HPDE6-E6E7 (cell line): ENCODE measurements around the gene FFAR3.
"Not testable (repeated sequence)": the region's sequence is repeated elsewhere in the genome, so short reads cannot be mapped to it uniquely, and the experiment has no call there.

Experiments
- DNase-seq: peaks from one replicate; pipeline ENCODE4 v3.0.0; 2011; ENCODE audit warnings: missing footprints; ENCODE audit errors: extremely low spot score

FFAR3 gene

DNA sequence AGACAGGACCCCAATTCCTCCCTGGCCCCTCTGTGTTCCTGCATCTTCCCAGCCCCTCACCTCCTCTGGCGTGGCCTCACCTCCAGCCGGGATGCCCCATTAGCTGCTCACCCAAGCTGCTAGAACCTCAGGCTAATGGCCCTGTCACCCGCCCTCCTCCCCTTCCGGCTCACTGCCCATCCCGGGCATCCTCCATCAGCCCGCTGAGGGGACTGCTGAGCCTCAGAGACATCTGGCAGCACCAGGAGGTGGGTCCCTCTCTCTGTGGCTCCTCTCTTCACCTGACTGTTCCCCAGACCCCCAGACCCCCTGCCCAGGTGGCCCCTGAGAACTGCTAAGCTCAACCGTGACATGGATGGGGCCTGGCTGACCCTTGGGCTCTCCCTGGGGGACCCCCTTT lies 7.7 kb upstream of the FFAR3 start:
- no peak for DNase-seq

DNA sequence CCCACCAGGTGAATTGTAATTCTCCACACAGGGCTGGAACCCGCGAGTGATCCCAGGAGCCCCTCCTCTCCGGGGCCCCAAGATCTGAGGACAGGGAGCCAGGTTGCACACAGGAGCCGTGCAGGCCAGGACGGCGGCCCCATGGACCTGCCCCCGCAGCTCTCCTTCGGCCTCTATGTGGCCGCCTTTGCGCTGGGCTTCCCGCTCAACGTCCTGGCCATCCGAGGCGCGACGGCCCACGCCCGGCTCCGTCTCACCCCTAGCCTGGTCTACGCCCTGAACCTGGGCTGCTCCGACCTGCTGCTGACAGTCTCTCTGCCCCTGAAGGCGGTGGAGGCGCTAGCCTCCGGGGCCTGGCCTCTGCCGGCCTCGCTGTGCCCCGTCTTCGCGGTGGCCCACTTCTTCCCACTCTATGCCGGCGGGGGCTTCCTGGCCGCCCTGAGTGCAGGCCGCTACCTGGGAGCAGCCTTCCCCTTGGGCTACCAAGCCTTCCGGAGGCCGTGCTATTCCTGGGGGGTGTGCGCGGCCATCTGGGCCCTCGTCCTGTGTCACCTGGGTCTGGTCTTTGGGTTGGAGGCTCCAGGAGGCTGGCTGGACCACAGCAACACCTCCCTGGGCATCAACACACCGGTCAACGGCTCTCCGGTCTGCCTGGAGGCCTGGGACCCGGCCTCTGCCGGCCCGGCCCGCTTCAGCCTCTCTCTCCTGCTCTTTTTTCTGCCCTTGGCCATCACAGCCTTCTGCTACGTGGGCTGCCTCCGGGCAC lies 6.7 kb upstream of the FFAR3 start:
- no peak for DNase-seq

DNA sequence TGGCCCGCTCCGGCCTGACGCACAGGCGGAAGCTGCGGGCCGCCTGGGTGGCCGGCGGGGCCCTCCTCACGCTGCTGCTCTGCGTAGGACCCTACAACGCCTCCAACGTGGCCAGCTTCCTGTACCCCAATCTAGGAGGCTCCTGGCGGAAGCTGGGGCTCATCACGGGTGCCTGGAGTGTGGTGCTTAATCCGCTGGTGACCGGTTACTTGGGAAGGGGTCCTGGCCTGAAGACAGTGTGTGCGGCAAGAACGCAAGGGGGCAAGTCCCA lies 6.1 kb upstream of the FFAR3 start:
- DNase-seq, result no peak

DNA sequence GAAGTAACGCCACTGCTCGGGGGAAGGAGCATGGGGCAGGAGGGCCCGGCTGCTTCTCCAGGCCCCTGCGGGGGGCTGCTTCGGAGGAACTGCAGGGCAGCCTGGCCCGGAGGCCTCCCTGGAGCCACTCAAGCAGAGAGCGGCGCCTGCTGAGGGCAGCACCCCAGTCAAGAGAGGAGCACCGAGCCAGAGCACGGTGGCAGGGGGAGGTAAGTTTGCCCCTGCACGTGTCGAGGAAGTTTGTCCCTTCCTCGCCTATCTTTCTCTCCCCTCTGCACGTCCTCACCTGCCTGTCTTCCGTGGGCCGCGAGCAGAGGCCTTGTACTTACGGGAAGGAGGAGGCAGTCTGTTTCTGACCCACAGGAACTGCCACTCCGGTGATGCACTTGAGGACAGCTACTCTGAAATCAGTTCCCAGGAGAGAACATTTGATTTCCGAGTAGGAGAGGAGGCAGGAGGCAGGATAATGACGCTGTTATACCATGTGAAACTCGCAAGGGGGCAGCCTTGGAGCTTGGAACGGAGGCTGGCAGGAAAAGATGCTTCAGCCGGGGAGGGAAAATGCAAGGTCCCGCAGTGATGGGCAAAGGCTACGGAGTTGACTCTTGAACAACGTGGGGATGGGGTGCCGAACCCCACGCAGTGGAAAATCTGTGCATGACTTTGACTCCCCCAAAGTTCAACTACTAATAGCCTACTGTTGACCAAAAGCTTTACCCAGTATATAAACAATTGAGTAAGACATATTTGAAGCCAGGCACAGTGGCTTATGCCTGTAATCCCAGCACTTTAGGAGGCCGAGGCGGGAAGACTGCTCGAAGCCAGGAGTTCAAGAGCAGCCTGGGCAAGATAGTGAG lies 5.6 kb upstream of the FFAR3 start:
- peak; percentile 75 for DNase-seq

DNA sequence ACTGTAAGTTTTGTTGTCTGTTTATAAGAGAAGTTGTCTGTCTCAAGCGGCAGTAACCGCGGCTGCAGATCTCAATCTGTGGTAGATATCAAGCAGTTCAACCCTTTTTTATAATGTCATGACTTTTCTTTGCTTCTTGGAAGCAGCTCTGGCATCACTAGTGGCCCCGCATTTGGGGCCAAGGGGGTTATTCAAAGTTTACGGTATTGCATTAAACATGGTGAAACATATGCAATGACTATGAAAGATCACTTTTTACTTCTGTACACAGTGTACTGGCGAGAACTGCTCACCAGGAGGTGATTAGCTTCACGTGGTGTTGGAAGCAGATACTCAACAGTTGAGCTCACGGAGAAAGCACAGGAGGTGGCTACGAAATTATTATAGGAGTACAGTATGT lies 4.6 kb upstream of the FFAR3 start:
- DNase-seq, result no peak

DNA sequence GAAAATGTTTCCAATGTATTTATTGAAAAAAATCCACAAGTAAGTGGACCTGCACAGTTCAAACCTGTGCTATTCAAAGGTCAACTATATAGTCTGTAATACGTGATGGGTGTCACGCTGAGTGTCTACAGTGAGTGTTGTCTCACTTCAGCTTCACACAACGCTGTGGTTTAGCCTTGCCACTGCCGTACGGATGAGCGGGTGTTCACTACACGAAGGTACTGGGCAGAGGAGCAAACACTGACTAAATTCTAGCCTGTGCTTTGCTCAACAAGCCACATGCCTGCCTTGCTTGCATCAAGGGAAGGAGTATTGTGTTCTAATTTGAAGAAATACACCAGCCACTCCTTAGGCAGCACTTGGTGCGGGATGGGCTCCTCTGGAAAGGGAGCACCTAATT lies 3.4 kb upstream of the FFAR3 start:
- DNase-seq, result no peak

DNA sequence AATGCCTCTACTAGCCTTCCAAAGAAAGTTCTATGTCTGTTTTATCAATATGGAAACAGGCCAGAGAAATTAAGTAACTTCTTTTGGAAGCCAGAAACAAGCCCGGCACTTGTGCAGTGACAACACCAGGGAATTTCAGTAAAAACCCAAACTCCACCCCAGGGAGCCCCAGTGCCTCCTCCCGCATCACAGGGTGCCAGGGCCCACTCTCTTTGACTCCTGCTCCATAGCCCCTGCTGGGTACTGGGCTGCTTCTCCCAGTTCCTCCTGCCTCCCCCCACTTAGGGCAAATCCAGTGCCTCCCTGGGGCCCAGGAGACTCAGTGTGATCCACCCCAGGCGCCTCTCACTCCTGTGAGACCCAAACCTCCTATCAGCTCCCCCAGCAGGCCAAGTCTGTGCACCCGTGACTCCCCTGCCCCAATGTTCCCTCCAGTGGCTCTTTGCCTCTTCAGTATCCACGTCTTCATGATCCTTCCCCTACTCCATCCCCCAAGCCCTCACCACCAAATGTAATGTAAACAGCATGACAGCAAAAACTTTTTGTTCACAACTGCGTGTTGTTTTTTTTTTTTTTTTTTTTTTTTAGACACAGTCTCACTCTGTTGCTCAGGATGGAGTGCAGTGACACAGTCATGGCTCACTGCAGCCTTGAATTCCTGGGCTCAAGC lies 2.3 kb upstream of the FFAR3 start:
- DNase-seq, result no peak

DNA sequence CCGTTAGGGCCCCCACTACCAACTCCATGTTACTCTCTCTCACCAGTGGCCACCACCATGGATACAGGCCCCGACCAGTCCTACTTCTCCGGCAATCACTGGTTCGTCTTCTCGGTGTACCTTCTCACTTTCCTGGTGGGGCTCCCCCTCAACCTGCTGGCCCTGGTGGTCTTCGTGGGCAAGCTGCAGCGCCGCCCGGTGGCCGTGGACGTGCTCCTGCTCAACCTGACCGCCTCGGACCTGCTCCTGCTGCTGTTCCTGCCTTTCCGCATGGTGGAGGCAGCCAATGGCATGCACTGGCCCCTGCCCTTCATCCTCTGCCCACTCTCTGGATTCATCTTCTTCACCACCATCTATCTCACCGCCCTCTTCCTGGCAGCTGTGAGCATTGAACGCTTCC lies 574 bp downstream of the FFAR3 start:
- DNase-seq, result not testable (repeated sequence)

DNA sequence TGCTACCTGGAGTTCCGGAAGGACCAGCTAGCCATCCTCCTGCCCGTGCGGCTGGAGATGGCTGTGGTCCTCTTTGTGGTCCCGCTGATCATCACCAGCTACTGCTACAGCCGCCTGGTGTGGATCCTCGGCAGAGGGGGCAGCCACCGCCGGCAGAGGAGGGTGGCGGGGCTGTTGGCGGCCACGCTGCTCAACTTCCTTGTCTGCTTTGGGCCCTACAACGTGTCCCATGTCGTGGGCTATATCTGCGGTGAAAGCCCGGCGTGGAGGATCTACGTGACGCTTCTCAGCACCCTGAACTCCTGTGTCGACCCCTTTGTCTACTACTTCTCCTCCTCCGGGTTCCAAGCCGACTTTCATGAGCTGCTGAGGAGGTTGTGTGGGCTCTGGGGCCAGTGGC lies 1.1 kb downstream of the FFAR3 start:
- not testable (repeated sequence) for DNase-seq

DNA sequence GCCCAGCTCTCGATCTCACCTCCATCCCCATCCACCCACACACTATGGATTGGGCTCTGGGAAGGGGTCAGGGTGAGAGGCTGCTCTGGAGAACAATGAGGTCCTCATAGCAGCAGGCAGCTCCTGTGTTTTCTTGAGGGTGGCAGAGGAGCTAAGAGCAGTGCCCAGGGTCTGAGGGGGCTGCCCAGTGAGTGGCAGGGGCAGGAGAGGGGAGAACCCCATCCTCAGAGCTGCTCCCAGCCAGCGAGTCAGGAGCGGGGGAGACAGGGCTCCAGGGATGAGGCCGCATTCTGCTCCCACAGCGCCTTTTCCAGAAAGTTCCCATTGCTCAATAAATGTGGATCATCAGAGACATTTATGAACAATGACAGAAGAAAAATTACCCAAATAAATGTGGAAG lies 1.8 kb downstream of the FFAR3 start:
- not testable (repeated sequence) for DNase-seq

DNA sequence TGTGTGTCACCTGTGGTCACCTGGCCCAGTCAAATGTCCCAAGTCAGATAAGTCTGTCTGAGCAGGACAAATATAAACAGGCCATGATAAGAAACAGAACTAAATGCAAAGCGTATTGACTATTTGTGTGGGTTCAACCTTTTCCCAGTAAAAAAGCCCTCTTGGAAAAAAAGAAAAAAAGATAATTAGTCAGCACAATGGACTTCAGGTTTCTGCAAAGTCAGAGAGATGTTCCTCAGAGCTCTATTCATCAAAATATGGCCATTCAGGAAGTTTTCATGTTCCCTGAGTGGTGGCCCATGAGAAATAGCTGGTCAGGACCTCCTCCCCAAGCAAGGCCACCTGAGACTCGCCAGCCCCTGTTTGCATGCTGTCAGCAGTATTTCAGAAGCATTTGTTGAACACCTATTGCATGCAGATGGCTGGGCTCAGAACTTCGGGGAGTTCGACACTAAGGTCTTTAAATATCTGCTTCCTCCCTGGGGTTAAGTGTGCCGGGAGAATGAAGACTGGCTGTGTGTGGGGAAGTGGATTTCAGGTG lies 2.7 kb downstream of the FFAR3 start:
- DNase-seq, result no peak

DNA sequence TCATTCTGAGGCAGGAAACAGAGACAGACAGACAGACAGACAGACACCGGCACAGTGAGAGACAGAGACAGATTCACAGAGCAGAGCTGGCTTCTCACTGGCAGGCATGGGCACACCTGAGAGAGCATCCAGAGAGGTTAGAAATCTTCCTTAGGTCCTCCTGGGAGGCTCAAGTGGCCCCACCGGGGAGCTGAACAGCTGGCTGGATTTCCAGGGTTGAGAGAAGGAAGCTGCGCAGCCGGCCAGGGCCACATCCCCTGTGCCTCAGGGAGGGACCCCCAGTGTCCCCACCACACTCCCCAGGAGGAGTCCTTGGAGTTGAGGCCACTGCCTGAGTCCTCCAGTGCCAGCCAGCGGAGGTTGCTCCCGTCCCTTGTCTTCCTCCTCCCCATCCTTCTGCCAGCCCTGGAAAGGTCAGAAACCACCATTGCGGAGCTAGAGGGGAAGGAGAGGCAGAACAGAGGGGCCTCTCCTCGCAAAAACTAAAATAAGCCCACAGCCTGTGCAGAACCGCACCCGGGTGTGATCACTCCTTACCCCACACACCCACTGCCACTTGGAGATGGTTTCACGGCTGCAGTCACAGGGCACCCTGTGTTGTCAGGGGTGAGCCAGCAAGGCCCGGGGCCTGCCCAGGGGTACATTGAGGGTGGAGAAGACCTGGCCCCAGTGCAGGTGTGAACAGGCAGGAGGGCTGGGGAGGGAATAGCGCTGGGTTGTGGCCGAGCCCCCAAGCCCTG lies 4.2 kb downstream of the FFAR3 start:
- no peak for DNase-seq

DNA sequence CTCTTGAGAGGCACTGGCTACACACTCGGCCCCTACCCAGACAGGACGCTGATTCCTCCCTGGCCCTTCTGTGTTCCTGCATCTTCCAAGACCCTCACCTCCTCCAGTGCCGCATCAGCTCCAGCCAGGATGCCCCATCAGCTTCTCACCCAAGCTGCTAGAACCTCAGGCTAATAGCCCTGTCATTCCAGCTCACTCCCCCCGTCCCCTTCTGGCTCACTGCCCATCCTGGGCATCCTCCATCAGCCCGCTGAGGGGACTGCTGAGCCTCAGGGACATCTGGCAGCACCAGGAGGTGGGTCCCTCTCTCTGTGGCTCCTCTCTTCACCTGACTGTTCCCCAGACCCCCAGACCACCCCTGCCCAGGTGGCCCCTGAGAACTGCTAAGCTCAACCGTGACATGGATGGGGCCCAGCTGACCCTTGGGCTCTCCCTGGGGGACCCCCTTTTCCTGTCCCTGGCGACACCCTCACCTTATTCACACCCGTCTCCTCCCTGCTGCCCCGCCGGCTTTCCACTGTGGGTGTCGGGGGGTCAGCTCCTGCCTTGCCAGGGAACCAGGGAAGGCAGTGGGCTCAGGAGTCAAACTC lies 4.8 kb downstream of the FFAR3 start:
- DNase-seq, result no peak

DNA sequence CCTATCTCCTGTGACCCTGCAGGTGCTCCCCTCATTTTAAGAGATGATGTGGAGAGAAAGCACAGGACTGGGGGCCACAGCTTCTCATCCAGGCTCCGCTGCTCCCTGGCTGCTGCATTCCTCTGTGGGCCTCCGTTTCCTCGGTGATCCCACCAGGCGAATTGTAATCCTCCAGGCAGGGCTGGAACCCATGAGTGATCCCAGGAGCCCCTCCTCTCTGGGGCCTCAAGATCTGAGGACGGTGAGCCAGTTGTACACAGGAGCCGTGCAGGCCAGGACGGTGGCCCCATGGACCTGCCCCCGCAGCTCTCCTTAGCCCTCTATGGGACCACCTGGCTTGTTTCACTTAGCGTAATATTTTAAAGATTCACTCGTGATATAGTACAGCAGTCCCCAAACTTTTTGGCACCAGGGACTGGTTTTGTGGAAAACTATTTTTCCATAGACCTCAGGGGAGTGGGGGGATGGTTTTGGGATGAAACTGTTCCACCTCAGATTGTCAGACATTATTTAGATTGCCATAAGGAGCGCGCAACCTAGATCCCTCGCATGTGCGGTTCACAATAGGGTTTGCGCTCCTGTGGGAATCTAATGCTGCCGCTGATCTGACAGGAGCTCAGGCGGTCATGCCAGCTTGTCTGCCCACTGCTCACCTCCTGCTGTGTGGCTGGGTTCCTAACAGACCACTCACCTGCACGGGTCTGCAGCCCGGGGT lies 5.6 kb downstream of the FFAR3 start:
- DNase-seq, result no peak

DNA sequence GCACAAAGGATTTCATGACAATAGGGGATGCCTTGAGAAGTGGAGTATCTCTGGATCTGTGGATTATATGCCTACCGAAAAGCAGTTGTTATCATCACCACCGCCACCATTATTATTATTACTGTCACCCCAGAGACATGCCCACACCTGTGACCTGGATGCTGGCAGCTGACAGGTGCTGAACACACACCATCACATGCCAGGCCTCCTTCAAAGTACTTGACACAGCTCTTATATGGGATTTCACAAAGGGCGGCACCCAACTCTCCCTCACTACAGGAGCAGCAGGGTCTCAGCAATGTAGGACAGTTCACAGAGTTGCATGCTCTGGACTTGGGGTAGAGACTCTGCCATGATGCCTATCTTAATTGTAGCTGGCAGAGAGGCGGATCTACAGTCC lies 7.0 kb downstream of the FFAR3 start:
- DNase-seq, result no peak

DNA sequence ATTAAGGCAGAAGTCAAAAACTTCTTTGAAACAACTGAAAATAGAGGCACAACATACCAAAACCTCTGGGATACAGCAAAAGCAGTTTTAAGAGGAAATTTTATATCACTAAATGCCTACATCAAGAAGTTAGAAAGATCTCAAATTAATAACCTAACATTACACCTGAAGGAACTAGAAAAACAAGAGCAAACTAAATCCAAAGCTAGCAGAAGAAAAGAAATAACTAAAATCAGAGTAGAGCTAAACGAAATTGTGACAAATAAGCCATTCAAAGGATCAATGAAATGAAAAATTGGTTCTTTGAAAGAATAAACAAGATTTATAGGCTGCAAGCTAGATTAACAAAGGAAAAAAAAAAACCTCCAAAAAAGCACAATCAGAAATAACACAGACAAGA lies 10.1 kb downstream of the FFAR3 start:
- DNase-seq, result no peak

DNA sequence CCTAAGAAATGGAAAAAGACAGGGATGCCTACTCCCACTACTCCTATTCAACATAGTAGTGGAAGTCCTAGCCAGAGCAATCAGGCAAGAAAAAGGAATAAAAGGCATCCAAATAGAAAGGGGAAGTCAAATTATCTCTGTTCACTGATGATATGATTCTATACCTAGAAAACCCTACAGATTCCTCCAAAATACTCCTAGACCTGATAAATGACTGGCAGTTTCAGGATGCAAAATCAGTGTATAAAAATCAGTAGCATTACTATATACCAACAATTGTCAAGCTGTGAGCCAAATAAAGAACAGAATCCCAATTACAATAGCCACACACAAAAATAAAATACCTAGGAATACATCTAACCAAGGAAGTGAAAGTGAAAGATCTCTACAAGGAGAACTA lies 11.3 kb downstream of the FFAR3 start:
- DNase-seq, result no peak

DNA sequence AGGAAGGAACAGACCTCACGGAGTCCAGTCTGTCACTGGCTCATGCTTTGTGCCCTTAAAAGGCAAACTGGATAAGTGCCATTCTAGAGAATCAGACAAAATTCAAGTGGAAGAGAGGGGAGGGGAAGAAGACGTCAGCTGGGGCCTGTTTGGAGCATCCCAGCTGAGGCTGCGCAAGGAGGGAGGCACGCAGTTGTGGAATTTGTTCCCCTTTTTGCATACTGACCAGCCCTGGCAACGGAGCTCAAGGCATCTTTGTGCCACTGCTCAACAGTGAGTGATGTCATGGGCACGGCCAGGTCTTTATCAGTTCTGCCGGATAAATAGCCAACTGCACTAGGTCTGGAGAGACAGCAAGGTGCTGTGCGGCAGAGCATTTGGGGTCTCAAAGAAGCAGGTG lies 12.5 kb downstream of the FFAR3 start, which contains the start of gene GPR42:
GPR42 (plus strand) TSS at position 347 of the 400 bp plus-strand sequence. CDS start 292 bp downstream, outside the sequence.
- DNase-seq, result no peak

DNA sequence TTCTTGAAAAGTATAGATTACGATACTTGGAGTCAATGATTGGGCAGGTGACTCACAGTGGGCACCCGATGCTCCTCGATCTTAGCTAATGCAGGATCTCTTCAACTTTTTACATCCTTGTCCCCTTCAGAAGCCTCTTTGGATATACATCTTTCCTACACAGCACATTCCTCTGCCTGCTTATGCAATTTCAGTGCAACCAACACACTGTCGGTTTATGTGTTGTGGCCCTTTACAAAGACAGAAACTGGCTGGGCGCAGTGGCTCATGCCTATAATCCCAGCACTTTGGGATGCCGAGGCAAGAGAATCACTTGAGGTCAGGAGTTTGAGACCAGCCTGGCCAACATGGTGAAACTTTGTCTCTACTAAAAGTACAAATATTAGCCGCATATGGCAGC lies 15.2 kb downstream of the FFAR3 start:
- DNase-seq, result no peak

DNA sequence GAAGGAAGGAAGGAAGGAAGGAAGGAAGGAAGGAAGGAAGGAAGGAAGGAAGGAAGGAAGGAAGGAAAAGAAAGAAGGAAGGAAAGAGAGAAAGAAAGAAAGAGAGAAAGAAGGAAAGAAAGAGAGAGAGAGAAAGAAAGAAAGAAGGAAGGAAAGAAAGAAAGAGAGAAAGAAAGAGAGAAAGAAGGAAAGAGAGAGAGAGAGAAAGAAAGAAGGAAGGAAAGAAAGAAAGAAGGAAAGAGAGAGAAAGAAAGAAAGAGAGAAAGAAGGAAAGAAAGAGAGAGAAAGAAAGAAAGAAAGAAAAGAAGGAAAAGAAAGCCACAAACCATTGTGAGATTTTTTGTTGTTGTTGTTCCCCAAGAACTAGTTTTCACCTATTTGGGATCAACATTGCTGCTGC lies 15.8 kb downstream of the FFAR3 start:
- not testable (repeated sequence) for DNase-seq
